A549 (cell line): ENCODE measurements around the gene INSYN1.

Experiments used
- EP300 ChIP-seq, 2 experiments: fragments of >200 bp; sonication (Bioruptor Twin); formaldehyde crosslinking; IDR thresholded peaks; 2 replicates in 1 of 2; 3 replicates in 1 of 2; pipeline ENCODE4 v1.6.1; 2016 to 2017
- FOSB ChIP-seq: fragments of 250-450 bp; sonication (Bioruptor Pico); IDR thresholded peaks from 2 replicates; pipeline ENCODE4 v1.5.0; 2020; ENCODE audit warnings: mild to moderate bottlenecking, moderate library complexity
- FOSL2 ChIP-seq, 2 experiments: fragments of 450-650 bp in 1 of 2; fragments of >200 bp in 1 of 2; sonication (Bioruptor Twin) in 1 of 2; formaldehyde crosslinking; IDR thresholded peaks; 2 replicates each; pipeline versions ENCODE4 v1.5.0 to v1.6.1; 2016 to 2020; ENCODE audit warnings: mild to moderate bottlenecking in 1 of 2, moderate library complexity in 1 of 2
- NPAS2 ChIP-seq: fragments of 250-450 bp; sonication (Bioruptor Pico); IDR thresholded peaks from 2 replicates; pipeline ENCODE4 v1.8.0; 2022; ENCODE audit warnings: mild to moderate bottlenecking, moderate library complexity, borderline replicate concordance
- POLR2A ChIP-seq: IDR thresholded peaks from 2 replicates; pipeline ENCODE4 v1.6.1; 2012; ENCODE audit warnings: mild to moderate bottlenecking, low read length
- POLR2AphosphoS2 ChIP-seq: conservative IDR thresholded peaks from 2 replicates; pipeline ENCODE4 v1.6.1; 2012; ENCODE audit warnings: low read length, improper control_type of control experiment, inconsistent platforms
- RAD21 ChIP-seq, 2 experiments: fragments of >200 bp in 1 of 2; sonication (Bioruptor Twin) in 1 of 2; formaldehyde crosslinking in 1 of 2; IDR thresholded peaks in 1 of 2; conservative IDR thresholded peaks in 1 of 2; 2 replicates in 1 of 2; 3 replicates in 1 of 2; pipeline ENCODE4 v1.6.1; 2012 to 2018; ENCODE audit warnings: inconsistent platforms in 1 of 2
- SMC3 ChIP-seq: fragments of >200 bp; sonication (Bioruptor Twin); formaldehyde crosslinking; IDR thresholded peaks from 3 replicates; pipeline ENCODE4 v1.6.1; 2018; ENCODE audit warnings: inconsistent platforms
- ZC3H11A ChIP-seq: fragments of 450-650 bp; IDR thresholded peaks from 2 replicates; pipeline ENCODE4 v1.6.1; 2014; ENCODE audit warnings: antibody characterized with exemption, mild to moderate bottlenecking
- TF ChIP-seq, protein P1 (sequence below): IDR thresholded peaks from 2 replicates; pipeline ENCODE4 v1.6.1; 2012
- TF ChIP-seq, protein P2 (sequence below): fragments of >200 bp; sonication (Bioruptor Twin); formaldehyde crosslinking; IDR thresholded peaks from 3 replicates; pipeline ENCODE4 v1.5.1; 2016
- TF ChIP-seq, protein P3 (sequence below): IDR thresholded peaks from 2 replicates; pipeline ENCODE4 v1.6.1; 2012

DNA sequence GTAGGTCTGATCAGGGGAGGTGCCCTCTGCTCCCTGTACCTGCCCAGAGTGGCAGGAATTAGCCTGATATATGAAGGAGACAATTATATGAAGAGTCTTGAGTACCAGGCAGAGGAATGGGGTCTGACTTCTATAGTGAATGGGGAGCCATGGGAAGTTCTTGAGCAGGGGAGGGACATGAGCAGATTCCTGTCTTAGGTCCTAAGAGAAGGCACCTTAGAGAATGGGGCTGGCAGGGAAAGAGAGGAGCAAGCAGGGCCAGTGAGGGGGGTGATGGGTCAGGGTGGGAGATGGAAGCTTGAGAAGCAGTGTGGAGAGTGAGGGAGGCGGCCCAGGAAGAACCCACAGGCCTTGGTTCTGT, 56.5 kb downstream of the INSYN1 start:
- TF ChIP-seq, protein P1, sequence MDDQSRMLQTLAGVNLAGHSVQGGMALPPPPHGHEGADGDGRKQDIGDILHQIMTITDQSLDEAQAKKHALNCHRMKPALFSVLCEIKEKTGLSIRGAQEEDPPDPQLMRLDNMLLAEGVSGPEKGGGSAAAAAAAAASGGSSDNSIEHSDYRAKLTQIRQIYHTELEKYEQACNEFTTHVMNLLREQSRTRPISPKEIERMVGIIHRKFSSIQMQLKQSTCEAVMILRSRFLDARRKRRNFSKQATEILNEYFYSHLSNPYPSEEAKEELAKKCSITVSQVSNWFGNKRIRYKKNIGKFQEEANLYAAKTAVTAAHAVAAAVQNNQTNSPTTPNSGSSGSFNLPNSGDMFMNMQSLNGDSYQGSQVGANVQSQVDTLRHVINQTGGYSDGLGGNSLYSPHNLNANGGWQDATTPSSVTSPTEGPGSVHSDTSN, result no peak
- TF ChIP-seq RAD21 (conservative IDR thresholded peaks at IDR 0.05 in 1 of 2, IDR thresholded peaks at IDR 0.05 in 1 of 2), result no peak
- no peak for TF ChIP-seq FOSL2 (IDR thresholded peaks at IDR 0.05)
- no peak for TF ChIP-seq FOSL2 (CRISPR knock-in tag; IDR thresholded peaks at IDR 0.05)
- TF ChIP-seq POLR2A, result no peak
- TF ChIP-seq, protein P2, sequence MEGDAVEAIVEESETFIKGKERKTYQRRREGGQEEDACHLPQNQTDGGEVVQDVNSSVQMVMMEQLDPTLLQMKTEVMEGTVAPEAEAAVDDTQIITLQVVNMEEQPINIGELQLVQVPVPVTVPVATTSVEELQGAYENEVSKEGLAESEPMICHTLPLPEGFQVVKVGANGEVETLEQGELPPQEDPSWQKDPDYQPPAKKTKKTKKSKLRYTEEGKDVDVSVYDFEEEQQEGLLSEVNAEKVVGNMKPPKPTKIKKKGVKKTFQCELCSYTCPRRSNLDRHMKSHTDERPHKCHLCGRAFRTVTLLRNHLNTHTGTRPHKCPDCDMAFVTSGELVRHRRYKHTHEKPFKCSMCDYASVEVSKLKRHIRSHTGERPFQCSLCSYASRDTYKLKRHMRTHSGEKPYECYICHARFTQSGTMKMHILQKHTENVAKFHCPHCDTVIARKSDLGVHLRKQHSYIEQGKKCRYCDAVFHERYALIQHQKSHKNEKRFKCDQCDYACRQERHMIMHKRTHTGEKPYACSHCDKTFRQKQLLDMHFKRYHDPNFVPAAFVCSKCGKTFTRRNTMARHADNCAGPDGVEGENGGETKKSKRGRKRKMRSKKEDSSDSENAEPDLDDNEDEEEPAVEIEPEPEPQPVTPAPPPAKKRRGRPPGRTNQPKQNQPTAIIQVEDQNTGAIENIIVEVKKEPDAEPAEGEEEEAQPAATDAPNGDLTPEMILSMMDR, result no peak
- no peak for TF ChIP-seq FOSB (CRISPR knock-in tag)
- TF ChIP-seq SMC3, result no peak
- TF ChIP-seq, protein P3, sequence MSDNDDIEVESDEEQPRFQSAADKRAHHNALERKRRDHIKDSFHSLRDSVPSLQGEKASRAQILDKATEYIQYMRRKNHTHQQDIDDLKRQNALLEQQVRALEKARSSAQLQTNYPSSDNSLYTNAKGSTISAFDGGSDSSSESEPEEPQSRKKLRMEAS, result no peak
- TF ChIP-seq NPAS2, result no peak
- TF ChIP-seq POLR2AphosphoS2, result no peak
- no peak for TF ChIP-seq ZC3H11A
- no peak for TF ChIP-seq EP300 (IDR thresholded peaks at IDR 0.05)
